Stimulated activated CD4-positive, alpha-beta T cell treated with anti-CD3 and anti-CD28 coated beads, Interleukin-1b, Interleukin-23, amount 100 ng/mL, for 4 hours (primary cell): ENCODE data around the gene GPC3.

ENCODE experiments used
- DNase-seq, 2 donors: peaks; one replicate each; pipeline ENCODE4 v3.0.0-alpha.2; 2020; ENCODE audit warnings: low read depth in 2 of 2

GPC3 gene

DNA sequence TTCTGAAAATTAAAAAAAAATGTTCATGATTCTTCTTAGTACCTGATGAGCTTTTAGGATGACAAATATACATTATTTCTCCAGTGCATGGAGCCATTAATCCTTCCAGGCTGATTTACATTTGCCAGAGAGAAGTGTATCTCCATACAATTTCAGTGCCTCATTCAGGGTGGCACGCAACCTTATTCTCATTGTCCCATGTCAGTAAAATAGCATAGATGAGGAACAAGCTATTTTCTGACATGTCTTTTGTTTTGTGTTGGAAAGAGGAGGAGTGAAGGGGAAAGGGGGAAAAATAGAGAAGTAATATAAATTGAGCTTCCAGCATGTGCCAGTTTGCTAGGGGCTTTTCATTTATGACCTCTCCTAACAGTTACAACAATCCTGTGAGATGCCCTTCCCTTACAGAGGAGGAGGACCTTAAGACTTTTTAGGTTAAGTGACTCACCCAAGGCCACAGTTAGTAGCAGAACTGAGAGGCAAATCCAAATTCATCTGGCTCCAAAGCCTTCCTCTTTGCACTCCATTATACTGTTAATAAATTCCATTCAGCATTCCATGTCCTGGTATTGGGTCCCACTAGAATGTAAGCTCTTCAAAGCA lies 295.3 kb downstream of the GPC3 start:
- no peak for DNase-seq

DNA sequence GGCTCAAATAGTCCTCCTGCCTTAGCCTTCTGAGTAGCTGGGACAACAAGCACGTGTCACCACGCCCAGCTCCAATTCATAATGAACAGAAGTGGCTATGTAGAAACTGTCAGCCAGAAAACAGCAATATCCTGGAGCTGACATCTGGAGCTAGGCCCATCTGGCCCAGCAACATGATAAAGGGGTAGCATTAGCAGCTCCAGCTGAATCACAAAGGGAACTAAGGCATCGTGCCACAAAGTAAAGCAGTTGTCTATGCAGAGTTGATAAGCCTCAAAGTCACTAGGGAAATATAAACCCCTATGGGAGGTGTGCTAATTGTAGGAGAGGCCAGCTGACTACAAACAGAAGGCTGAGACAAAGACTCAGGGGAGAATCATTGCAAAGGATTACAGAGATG lies 299.6 kb downstream of the GPC3 start:
- DNase-seq: no peak

DNA sequence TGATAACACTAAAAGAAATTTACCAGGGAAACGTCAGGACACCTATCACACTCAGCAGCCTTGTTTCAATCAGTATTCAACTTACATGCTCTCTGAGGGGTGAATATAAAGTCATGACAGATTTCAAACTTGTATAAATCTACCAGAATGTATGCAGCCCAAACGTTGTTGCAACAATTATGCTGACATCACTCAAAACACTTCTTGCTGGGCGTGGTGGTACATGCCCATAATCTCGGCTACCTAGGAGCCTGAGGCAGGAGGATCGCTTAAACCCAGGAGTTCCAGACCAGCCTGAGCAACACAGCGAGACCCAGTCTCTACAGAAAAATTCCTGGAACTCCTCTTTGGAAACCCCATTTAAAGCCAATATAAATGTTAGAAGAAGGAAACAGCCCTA lies 303.5 kb downstream of the GPC3 start:
- DNase-seq: no peak

DNA sequence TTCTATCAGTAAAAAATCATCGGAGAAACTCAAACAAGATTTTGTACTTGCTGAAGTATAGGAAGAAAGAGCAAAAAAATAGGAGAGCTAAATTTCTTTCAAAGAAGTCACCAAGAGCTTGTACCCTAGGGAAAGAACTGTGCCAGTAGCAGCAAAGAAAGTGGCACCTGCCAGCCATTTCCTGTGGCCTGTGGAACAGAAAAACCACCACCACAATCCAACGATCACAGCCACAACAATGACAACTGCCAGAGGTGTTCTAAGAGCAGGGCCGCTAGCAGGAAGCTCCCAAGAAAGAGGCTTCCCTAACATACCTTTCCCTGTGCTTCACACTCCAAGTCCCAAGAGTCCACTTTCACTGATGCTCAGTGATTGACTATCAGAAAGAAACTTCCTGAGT lies 304.0 kb downstream of the GPC3 start:
- DNase-seq: no peak

DNA sequence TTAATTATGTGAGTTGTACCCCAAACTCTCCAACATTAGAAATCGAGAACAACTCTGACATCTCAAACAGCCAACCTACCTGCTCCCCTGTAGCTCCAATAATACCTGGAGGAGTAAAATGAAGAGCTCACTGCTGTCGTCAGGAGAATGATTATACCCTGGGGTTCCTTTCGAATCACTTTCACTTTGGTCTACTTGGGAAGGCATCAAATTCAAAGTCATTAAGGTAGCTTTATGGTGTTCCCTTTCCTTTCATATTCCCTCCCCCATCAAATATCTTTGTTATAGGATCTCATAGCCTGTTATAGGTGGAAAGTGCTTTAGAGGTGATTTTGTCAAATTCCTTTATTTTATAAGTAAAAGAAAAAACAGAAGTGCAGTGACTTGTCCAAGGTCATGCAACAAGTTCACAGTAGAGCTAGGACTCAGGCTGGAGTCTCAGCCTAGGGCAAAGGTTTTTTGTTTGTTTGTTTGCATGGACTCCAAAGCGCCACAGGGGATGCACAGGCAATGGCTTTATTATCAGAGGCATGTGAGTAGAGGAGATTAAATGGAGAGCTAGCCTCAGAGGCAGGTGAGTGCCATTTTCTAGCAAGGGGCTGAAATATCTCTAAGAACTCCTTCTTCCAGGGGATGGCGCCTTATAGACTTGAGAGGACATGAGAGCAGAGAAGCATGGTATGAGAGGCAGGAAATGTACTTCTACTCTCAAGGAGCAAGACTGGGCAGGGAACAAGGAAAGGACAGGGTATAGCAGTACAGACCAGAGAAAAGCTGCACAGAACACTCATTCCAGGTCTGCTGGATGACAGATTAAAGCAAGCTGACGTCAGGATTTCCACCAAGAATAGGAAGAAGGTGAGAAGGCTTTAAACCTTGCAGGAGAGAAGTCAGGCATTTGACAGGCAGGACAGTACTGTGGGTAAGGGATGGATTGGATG lies 308.0 kb downstream of the GPC3 start:
- DNase-seq: no peak

DNA sequence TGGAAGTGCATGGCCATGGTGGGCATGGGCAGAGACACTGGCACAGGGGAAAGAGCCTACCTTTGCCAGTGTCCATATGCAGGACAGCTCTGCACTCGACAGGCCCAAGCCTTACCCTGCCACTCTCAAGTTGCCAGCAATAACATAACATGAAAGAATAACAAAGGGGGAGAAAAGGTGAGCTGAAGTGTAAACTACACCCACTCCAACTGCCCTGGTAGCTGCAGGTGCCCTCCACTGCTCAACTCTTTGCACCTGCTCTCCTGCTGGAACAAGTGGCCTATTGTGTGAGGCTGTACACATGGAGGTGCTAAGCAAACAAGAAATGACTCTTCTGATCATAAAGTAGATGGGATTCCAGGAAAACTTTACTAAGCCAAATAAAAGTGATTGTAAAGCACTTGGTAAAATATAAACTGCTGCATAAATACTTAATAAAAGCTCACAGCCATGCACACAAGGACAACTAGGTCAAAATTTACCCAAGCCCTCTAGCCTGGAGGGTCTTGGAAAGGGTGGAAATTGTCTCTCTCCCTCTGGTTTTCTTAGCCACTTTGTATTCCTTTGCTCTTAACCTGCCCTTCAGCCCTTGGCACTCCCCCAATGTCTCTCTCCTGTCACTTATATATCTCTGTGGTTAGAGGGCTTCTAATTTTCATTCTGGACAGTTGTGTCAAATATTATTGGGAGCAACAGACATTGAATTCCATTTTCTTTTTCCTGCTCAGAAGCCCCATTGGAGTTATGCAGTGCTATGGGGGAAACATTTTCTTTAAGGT lies 308.9 kb downstream of the GPC3 start:
- DNase-seq: no peak

DNA sequence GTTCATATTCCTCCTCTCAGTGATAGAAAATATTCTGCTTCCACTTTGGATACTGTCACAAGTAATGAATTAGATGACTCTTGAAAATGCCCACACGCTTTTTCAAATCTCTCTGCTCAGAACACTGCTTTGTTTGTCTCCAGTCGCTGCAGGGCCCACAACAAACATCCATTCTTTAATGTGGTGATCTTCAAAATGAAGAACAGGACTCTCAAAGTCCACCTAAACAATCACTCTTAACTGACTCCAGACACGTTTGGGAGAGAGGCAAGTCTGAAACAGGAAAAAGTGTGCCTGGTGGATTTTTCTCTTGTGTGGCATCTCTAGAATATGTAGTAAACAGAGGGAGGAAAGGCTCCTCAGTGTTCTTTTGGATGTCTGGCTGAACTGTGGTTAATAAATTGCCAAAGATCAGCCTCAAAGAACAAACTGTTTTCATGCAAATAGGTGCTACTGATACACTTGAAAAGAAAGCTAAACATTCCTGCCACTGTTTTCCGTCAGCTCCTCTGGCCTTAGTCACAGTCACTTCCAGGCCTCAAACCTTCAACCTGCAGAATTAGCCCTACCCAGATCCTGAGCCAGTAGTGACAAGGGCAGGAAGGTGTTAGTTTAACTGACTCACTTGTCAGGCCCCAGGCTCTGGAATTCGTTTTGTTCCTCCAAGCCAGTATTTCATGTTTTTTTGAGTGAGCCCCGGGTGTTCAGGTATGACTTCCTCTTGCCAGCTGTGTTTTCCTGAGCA lies 310.5 kb downstream of the GPC3 start:
- no peak for DNase-seq

DNA sequence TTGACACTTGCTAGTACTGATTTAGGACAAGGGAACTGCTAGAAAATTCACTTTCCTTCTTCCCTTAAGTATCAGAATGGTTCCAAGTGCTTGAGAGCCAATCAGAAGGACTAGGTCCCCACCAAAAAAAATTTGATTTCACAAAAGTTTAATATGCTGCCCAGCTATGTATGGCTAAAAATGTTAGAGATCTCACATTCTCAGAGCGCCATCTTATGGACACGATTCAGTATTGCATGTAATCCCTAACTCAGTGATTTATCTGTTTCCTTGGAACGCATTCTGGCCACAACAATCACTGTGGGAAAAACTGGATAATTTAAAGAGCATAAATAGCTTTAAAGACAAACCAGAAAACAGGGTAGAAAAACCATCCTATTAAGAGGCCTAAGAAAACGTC lies 315.0 kb downstream of the GPC3 start:
- DNase-seq: no peak

DNA sequence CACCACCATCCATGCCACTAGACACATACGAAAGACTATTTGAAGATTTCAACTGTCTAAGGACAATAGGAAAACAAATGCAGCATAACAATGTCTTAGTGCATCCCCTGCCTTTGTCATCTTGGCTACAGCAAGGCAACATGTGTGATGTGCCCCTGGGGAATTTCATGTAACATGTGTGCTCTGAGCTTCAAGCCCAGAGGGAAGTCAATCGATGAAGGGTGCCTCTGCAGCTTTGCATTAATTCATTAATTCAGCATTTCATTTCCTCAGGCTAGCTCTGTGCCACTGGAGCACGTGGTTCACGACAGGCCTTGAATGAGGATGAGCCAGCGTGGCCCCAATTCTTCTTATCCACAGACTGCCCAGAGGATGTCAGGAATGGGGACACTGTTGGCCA lies 316.2 kb downstream of the GPC3 start:
- no peak for DNase-seq

DNA sequence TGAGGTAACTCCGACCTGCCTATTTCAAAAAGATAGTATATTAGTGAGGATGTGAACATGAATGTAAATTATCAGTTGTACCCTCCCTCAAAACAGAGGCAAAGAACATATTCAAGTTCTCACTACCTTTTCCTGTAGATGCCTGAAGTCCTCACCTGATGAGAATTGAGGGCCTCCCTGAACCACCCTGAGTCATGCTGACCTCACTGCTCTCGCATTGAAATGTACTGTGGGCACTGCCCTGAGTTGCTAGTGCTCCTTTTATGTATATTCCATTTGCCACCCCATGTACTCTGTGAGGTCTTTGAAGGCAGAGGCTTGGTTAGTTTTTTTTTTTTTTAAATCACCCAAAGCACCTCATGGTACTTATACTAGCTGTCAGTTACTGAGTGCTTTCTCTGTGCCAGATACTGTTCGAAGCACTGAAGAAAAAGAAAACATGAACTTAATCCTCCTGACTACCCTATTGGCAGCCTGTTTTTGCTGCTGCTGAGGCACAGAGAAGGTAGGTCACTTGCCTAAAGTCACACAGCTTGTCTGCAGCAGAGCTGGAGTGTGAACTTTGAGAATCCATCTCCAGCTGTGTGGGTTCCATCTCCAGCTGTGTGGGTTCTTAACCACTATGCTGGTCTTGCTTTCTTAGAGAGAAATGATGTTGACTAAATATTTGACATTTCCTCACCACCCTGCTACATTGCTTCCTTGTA lies 317.0 kb downstream of the GPC3 start:
- no peak for DNase-seq

DNA sequence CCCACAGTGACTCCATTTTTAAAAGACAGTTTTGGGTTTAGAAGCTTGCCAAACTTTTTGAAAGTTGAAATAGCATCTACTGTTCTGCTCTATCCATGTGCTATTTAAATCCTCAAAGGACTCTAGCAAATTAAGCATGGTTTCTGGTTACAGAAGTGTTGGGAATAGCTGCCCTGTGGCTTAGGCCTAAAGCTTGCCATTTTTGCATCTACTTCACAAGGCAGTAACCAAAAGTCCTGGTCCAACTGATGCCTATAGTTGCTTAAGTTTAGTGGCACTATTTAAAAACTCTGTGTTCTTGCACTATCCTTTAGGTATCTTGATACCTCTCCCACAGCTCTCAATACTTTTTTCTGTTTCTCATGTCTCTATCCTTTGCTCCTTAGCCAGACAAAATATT lies 319.1 kb downstream of the GPC3 start:
- no peak for DNase-seq

DNA sequence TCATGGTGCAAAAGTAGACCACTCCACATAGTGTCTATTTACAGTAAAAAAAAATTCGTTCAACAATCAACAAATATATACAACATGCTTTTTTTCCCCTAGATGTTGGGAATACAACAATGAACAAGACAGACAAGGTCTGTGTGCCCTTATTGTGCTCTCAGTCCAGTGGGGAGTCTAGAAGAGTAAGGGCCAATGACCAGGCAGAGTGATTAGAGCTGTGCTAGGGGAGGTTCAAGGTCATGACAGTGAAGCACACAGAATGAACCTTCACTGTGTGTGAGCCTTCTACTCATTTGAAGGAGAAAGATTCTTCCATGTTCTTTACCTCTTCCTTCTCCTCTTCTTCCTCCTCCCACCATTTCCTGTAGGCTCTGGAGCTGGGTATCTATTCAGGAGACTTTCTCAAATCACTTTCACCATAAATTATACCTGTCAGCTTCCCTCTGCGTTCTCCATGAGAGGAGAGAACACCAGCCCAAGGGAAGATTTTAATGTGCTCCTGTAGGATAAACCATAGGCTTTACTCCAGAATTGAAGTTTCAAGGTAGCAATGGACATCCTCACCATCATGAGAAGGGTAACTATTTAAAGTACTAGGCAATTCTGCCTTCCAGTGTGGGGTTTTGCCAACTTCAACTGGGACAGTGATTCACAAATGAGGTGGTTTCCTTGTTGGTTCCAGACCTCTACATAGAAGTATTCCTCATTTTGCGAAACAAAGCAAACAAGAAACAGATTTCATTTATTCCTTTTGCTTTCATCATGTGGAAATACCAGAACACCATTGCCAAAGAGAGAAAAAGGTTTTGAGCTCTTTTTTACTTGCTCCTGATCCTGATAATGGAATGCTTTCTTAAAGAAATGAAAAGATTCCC lies 323.2 kb downstream of the GPC3 start:
- no peak for DNase-seq

DNA sequence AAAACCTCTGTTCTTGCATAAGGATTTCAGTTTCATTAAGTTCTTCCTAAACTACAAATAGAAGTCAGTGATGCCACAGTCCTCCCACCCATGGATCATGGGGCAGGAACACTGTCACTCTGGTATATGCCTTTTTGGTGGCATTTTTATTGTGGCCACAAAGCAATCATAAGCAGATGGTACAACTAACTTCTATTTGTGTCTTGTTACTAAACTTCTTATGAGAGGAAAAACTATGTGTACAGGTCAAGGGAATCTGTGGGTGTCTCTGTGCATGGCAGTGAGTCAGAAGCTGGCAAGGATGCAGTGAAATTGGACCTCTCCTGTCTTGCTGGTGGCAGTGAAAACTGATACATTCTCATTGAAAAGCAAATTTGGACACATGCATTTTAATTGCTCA lies 325.1 kb downstream of the GPC3 start:
- DNase-seq: no peak

DNA sequence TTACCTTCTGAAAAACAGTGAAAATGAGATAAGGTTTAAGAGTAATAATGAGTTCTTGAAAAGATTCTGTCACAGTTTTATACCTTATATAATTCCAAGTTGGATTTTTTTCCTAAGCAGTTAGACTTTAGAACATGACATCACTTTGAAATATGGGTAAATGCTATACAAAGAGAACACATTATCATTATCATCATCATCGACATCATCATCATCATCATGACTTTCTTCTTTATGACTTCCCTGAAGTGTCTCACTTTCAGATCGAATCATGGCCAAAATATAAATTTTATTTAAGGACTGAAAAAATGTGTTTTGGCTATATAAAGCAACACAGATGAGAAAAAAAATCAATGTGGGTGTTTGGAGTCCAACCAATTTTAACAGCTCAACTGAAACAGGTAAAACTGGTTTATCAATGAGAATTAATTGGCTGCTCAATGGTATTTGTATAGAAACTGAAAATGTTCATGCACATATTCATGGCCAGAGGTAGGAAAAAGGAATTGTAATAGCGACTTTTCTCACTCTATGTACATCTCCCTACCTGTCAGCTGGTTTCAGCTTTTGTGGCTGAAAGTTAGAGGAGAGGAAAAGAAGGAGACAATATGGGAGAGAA lies 327.0 kb downstream of the GPC3 start:
- DNase-seq: no peak

DNA sequence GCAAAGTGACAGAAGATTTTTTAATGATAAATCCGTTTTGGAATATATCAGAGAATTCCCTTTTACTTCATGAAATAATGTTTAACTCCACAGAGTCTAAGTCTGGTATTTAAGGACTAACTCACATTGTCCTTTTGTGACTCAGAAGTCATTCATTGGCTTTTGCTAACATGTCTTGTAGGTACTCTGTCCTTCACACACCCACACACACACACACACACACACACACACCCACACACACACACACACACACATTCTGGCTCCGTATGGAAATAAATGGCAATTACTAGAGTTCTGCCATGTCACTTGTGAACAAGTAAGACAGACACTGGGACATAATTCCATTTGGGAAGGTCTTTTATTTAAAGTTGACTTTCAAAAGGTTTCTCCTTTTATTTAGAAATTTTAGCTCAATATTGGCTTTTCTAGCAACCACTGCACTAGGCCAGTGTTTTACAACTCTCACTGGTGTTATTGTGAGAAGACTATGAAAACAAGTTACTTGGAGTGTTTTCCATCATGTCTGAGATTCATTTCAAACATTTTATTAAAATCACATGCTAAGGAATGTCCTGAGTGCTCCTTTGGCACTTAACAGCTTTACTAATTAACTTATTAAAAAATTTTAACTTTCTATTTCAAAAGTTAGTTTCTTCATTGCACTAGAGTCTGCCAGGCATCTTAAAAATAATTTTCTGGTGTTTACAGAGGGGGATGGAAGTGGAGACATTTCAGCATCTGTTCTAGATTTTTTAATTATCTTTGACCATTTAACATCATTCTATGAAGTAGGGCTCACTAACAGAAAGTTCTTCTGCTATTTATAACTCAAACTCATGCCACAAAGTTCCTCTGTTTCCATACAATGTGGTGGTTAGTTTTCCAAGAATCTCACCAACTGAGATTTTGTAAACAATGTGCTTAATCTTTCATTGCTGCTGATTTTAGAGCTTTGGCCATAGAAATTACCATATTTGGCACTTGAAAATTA lies 329.8 kb downstream of the GPC3 start:
- DNase-seq: no peak

DNA sequence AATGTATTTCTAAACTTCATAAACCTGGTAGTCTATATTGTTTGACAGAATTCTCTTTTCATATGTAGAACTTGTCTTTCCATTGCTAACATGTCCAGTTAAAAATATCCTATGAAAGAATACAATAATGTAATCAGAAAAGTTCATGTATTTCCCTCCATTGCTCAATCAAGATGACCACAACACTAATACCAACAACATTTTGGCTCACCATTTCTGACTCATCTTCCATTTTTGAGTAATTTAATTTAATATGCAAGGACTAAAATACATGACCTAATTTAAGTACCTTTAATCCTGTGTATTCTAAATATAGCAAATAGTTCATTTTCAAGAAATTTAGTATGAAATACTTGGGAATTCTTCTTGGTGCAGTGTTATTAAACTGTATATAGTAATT lies 330.6 kb downstream of the GPC3 start:
- DNase-seq: no peak

DNA sequence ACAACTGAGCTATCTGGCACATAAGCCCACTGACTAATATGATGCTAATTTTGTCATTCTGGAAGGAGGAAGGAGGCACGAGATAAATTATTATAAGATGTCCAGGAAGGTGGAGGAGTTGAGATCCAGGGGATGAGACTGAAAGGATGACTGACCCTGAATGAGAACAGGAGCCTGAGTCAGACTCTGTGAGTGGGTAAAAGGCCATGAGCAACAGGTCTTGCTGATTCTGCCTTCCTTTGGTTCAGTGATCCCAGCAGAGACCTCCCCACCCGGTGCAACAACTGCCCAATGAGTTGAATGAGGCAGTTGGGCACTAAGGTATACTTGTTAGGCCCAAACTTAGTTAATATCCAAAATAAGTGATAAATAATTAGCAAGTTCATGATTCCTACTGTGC lies 332.0 kb downstream of the GPC3 start:
- no peak for DNase-seq

DNA sequence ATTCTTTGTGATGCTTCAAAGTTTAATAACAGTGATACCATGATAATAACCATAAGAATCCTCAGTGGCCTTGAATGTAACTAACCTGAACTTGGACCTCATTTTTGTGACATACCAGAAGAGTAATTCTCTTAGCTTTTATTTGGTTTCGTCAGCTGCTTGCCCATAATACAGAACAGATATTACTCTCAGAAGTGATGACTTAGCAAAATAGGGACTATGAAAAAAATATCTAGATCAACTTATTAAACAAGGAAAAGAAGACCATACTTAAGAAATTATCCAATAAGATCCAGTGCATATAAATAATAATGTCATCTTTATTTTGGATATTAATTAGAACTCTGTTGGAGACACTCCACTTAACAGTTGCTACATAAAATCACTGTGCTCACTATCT lies 333.2 kb downstream of the GPC3 start:
- no peak for DNase-seq

DNA sequence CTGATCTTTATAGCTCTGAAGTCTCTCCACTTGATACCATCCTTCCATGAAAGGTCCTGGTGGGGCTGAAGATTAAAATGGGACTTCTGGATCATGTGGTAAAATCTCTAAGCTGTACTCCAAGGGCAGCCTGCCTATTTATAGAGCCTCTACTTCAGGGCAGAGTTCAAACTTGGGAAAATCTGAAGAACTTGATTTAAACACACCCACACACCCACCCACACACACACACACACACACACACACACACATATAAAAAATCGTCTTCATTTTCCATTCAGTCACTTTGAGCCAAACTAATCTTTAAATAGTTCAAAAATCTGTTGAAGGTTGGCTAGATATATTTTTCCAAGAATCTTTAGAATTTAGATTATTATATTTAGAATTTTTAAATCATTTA lies 335.2 kb downstream of the GPC3 start:
- no peak for DNase-seq
